NCI-H128 (cell line): ENCODE results near the gene SENP7.
"Not testable (repeated sequence)": the region's sequence is repeated elsewhere in the genome, so short reads cannot be mapped to it uniquely, and the experiment has no call there.

Source experiments
- DNase-seq: peaks from one replicate; lab custom pipeline; 2025; ENCODE audit not compliant: unreplicated experiment; lab: John Stamatoyannopoulos, UW

SENP7 gene

GRCh38 chr3:101453961-101454360 lies 59.1 kb downstream of the SENP7 start:
- DNase-seq = no peak

GRCh38 chr3:101438641-101439040 lies 74.4 kb downstream of the SENP7 start:
- DNase-seq = not testable (repeated sequence)

GRCh38 chr3:101433652-101434051 lies 79.4 kb downstream of the SENP7 start:
- no peak for DNase-seq

DNA sequence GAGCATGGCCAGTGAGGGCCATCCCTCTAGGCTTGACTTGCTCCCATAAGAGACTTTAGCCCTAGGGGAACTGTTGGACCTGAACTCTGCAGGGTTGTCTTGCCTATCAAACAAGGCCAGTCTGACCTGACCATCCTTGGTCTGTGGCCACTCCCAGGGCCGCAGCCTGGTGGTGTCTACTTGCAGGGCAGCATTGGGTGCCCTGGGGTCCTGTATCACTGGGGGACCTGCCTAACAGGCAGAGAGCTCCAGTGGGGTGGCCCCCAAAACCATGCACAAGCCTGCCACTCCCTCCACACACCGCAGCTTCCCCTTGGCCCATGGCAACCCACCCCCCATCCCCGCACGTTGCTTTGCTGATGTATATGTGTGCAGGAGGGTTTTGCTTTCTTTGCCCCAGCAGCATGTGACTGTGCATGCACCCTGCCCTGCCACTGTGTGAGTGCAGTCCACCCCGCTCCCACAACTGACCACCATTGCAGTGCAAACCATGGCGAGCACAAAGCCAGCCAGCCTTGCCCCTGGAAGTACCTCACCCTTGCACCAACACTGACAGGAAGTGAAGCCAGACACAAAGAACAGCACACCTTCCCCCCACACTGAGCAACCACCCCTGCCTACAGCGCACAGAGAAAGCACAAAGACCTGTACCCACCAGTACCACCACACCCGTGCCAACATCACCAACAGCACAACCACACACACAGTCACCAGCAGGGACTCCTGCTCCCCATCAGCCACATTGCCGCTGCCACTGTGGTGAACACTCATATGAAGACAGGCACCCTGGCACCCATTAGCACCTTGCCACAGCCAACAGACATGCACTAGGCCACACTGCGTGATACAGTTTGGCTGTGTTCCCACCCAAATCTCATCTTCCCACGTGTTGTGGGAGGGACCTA lies 88.8 kb downstream of the SENP7 start:
- DNase-seq = no peak

DNA sequence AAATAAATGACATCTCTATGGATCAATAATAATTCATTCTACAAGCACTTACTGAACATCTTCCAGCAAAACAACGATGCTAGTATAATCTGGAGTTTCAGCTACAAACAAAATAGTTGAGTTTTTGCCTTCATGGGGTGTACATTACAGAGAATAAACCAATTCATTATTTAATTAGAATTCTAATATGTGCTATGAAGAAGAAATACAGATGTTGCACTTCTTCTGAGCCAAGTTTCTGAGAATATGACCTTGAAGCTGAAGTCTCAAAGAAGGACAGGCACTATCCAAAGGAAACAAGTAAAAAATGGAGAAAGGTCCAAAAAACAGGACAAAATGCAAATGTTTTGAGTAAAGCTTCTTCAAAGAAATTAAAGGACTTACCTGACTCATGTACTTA lies 94.2 kb downstream of the SENP7 start:
- DNase-seq = no peak

GRCh38 chr3:101414121-101414520 lies 98.9 kb downstream of the SENP7 start:
- DNase-seq = no peak

DNA sequence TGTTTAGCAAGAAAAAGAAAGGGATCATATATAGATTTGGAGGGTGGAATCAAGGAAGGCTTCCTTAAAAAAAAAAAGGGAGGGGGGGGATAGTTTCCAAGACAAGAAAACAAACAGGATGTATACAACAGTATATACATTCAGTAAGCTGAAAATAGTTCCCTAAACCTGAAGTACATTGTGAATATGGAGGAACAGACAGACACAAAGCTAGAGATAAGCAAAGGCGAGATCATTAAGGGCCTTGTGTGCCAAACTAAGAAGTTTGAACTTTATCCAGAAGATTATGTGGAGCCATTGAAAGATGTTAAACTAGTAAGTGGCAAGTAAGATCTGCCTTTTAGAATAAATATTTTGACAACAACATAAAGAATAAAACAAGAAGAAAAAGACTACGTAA lies 99.4 kb downstream of the SENP7 start:
- no peak for DNase-seq

DNA sequence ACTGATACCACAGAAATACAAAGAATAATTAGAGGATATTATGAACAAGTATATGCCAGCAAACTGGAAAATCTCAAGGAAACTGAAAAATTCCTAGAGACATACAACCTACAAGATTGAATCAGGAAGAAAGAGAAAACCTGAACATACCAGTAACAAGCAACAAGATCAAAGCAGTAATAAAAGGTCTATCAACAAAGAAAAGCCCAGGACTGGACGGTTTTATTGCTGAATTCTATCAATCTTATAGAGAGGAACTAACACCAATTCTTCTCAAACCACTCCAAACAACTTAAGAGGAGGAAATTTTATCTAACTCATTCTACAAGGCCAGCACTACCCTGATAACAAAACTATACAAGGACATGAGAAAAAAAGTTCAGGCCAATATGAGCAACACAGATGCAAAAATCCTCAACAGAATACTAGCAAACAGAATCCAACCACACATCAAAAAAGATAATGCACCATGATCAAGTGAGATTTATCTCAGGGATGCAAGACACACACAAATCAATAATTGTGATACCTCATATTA lies 121.5 kb downstream of the SENP7 start:
- no peak for DNase-seq

DNA sequence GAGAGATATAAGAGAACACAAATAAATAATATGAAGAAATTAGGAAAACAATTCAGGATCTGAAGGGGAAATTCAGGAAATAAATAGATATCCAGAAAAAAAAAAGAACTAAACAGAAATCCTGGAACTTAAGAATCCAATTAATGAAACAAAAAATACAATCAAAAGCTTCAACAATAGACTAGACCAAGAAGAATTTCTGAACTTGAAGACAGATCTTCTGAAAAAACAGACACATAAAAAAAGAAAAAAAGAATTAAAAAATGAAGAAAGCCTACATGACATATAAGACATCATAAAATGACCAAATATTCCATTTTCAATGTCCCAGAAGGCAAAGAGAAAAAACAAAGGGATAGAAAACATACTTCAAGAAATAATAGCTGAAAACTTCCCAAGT lies 124.3 kb downstream of the SENP7 start:
- no peak for DNase-seq

GRCh38 chr3:101387351-101387750 lies 125.7 kb downstream of the SENP7 start:
- DNase-seq = no peak

DNA sequence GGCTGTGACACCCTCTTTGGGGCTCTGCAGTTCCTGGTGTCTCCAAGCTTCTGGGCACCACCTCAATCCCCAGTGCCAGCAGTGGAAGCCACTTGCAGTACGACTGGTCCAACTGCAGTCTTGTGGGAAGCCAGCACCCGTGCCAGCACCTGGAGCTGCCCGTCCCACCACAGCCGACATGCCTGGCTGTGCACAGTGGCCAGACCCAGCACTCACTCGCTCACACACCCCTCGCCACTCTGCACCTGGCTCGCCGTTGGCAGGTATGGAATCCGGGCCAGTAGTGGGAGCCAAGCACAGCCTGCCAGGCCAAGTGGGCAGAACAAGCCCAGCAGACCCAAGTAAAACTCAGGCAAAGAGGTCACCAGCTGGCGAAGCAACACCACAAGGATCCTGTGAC lies 128.6 kb downstream of the SENP7 start:
- DNase-seq = no peak

DNA sequence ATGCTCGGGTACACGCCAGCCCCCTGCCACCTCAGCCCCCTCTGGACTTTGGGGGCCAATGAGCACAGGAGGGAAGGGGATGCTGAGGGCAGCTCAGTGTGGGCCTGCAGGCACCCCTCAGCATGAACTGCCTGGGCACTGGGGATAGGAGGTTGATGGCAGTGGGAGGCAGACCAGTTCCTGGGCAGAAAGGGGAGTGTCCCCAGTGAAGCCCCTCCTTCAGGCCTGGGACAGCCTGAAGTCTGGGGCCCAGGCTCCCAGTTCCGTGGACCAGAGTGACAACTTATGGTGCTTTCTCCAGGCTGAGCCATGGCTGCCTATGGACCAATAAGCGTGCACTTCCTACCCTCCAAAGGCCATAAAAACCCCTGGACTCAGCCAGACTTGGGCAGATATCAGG lies 129.4 kb downstream of the SENP7 start:
- DNase-seq = no peak

GRCh38 chr3:101383156-101383575 lies 129.8 kb downstream of the SENP7 start:
- DNase-seq = no peak

DNA sequence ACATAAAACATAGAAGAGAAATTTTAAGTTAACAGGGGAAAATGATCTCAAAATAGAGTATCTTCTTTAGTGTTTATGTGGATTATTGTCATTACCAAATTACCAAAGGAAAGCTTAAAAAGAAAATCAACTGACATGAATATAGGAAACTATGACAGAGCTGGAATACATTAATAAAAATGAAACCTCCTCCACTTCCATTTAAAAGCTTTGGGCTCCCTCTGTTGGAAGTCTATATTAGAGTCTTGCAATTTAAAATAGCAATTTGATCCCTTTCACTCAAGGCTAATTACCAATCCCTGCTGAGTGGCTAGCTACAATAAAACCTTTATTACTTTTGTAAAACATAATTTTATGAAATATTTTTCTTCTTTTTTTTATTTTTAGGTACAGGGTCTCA lies 131.2 kb downstream of the SENP7 start:
- no peak for DNase-seq

DNA sequence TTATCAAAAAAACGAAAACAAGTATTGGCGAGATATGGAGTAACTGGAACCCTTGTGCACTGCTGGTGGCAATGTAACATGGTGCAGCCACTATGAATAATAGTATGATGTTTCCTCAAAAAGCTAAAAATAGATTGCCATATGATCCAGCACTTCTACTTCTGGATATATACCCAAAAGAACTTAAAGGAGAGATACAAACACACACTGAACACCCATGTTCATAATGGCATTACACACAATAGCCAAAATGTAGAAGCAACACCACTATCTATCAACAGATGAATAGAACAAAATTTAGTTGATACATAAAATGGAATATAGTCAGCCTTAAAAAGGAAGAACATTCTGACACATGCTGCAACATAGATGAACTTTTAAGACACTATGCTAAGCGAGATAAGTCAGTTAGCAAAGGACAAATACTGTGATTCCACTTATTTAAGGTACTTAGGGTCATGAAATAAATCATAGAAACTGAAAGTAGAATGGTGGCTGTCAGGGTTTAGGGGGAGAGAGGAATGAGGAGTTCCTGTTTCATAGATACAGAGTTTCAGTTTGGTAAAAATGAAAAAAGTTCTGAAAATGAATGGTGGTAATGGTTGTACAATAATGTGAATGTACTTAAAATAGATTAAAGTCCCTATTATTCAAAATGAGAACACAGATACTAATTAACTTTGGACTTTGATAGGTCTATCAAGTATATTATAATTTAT lies 133.2 kb downstream of the SENP7 start:
- no peak for DNase-seq

- DNase-seq = no peak
Measured at GRCh38 chr3:101377796-101378195, 135.2 kb downstream of the SENP7 start.

- DNase-seq = no peak
Measured at GRCh38 chr3:101377209-101377608, 135.8 kb downstream of the SENP7 start.

DNA sequence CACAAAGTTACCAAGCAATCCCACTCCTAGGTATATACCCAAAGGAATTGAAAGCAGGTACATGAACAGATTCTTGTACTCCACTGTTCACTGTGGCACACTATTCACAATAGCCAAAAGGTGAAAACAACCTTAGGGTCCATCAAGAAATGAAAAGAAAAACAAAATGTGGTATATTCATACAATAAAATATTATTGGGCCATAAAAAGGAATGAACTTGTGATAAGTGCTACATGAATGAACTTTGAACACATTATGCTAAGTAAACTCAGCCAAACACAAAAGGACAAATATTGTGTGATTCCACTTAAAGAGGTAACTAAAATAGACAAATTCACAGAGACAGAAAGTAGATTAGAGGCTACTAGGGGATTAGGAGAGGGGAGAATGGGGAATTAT lies 137.4 kb downstream of the SENP7 start:
- DNase-seq = no peak

DNA sequence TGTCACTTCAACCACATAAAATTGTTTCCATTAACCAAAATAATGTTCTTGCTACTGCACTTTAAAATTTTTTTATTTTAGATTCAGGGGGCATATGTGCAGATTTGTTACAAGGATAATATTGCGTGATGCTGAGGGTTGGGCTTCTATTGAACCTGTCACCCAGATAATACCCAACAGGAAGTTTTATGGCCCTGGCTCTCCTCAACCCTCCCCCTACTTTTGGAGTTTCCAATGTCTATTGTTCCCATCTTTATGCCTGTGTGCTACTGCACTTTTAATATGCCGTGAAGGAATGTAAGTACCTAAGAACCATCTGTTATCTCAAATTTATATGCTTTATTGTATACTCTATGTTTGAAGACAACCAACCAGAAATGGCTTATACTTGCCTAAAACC lies 150.6 kb downstream of the SENP7 start:
- DNase-seq = no peak

- no peak for DNase-seq
Measured at GRCh38 chr3:101351829-101352228, 161.2 kb downstream of the SENP7 start.

DNA sequence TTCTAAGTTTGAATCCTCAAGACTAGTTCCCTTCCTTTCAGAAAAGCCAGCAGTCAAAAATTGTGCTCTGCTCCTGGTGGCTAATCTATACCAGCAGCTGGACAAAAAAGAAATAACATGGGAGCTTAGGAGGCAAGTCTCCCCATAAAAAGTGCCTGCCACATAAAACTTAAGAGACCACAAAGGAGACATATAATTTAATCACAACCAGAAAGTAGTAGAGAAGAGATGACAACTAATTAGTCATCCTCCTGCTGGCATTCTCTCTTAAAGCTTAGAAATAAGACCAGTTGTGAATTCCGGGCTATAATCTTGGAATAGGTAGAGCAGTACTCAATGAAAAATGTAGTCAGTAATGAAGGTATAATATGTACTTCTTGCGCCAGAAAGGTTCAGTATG lies 172.4 kb downstream of the SENP7 start:
- DNase-seq = no peak

GRCh38 chr3:101333883-101334282 lies 179.1 kb downstream of the SENP7 start:
- no peak for DNase-seq
